Glutamatergic neuron (in vitro differentiated cells): Measurements from ENCODE around the gene CNKSR1. TPM values are rescaled to one million over a fixed set of nuclear protein-coding genes. Genes with fewer than 3 reads are reported as not detected.

Experiments used
- DNase-seq: peaks from one replicate; pipeline ENCODE4 v3.0.0; 2022
- H3K27ac Mint-ChIP-seq: one replicate; pipeline ENCODE4 v1.8.0; 2020; ENCODE audit warnings: mild to moderate bottlenecking, mixed read lengths, inconsistent platforms; ENCODE audit not compliant: unreplicated experiment
- H3K27me3 Mint-ChIP-seq: one replicate; pipeline ENCODE4 v1.8.0; 2020; ENCODE audit warnings: mild to moderate bottlenecking, moderate library complexity, mixed read lengths, inconsistent platforms; ENCODE audit not compliant: unreplicated experiment
- H3K36me3 Mint-ChIP-seq: one replicate; pipeline ENCODE4 v1.8.0; 2020; ENCODE audit warnings: mild to moderate bottlenecking, mixed read lengths, inconsistent platforms; ENCODE audit not compliant: unreplicated experiment
- H3K4me1 Mint-ChIP-seq: one replicate; pipeline ENCODE4 v1.8.0; 2020; ENCODE audit warnings: mild to moderate bottlenecking, low read depth, mixed read lengths, inconsistent platforms; ENCODE audit not compliant: unreplicated experiment
- H3K4me3 Mint-ChIP-seq: one replicate; pipeline ENCODE4 v1.8.0; 2020; ENCODE audit warnings: mild to moderate bottlenecking, mixed read lengths, inconsistent platforms; ENCODE audit not compliant: unreplicated experiment
- H3K9me3 Mint-ChIP-seq: one replicate; pipeline ENCODE4 v1.8.0; 2020; ENCODE audit warnings: mild to moderate bottlenecking, moderate library complexity, mixed read lengths, inconsistent platforms; ENCODE audit not compliant: unreplicated experiment
- long read RNA-seq: library from polyadenylated mRNA; unstranded; transcript quantifications from one replicate; pipeline ENCODE4 v2.0.0, GENCODE V29; 2020; ENCODE audit not compliant: unreplicated experiment
- total RNA-seq: library from RNA; stranded (reverse); fragmentation: NEBNext Ultra II Directional; extraction: Animal tissue kit (Norgen Biotek cat#: 25700); gene quantifications from one replicate; pipeline ENCODE4 v1.2.1, GENCODE V29; 2021; ENCODE audit not compliant: unreplicated experiment
- TF ChIP-seq, protein P1 (sequence below): fragments of 200-600 bp; sonication (generic); IDR thresholded peaks from one replicate; pipeline ENCODE4 v1.5.0; 2021; ENCODE audit not compliant: partially characterized antibody, unreplicated experiment

The CNKSR1 gene, protein sequence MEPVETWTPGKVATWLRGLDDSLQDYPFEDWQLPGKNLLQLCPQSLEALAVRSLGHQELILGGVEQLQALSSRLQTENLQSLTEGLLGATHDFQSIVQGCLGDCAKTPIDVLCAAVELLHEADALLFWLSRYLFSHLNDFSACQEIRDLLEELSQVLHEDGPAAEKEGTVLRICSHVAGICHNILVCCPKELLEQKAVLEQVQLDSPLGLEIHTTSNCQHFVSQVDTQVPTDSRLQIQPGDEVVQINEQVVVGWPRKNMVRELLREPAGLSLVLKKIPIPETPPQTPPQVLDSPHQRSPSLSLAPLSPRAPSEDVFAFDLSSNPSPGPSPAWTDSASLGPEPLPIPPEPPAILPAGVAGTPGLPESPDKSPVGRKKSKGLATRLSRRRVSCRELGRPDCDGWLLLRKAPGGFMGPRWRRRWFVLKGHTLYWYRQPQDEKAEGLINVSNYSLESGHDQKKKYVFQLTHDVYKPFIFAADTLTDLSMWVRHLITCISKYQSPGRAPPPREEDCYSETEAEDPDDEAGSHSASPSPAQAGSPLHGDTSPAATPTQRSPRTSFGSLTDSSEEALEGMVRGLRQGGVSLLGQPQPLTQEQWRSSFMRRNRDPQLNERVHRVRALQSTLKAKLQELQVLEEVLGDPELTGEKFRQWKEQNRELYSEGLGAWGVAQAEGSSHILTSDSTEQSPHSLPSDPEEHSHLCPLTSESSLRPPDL
- total RNA-seq = 9.9 TPM
- long read RNA-seq, partial matches to known transcripts = 2 of 2 reads
- long read RNA-seq, other reads (novel, unspliced or antisense) = 0 of 2 reads

DNA sequence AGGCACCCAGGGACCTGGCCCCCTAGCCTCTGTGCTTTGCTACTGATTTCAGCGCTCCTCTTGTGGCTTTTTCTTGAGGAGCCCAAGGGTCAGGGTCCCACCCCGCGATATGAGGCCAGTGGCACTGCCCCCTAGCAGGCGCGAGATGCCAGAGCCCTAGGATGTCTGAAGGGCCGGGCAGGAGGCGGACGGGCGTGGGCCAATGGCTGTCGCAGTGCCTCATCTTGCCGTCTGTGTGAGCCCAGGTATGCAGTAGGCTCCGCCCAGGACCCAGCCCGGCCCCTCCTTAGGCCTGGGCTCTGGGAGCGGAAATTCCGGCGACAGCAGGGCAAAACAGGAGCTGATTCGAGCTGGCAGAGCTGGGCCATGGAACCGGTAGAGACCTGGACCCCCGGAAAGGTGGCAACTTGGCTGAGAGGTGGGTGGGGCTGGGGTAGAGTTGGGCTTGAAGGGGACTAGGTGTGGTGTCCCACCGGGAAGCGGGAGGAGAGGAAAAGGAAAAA, at the start of gene CNKSR1:
Gene CNKSR1, plus strand, starts transcription at position 310 of the 503 bp plus-strand sequence. Its CDS starts 57 bp downstream, at position 367.
- H3K27ac Mint-ChIP-seq = no peak within 1 kb of the TSS
- no peak within 1 kb of the TSS for H3K4me3 Mint-ChIP-seq
- H3K9me3 Mint-ChIP-seq = no peaks in the 10 kb centered on the region
- H3K36me3 Mint-ChIP-seq = no peaks in the 10 kb centered on the region
- DNase-seq = no peak
- H3K27me3 Mint-ChIP-seq = no peaks in the 10 kb centered on the region
- peaks cover 3% of the 10 kb centered on the region for H3K4me1 Mint-ChIP-seq
- TF ChIP-seq, protein P1, sequence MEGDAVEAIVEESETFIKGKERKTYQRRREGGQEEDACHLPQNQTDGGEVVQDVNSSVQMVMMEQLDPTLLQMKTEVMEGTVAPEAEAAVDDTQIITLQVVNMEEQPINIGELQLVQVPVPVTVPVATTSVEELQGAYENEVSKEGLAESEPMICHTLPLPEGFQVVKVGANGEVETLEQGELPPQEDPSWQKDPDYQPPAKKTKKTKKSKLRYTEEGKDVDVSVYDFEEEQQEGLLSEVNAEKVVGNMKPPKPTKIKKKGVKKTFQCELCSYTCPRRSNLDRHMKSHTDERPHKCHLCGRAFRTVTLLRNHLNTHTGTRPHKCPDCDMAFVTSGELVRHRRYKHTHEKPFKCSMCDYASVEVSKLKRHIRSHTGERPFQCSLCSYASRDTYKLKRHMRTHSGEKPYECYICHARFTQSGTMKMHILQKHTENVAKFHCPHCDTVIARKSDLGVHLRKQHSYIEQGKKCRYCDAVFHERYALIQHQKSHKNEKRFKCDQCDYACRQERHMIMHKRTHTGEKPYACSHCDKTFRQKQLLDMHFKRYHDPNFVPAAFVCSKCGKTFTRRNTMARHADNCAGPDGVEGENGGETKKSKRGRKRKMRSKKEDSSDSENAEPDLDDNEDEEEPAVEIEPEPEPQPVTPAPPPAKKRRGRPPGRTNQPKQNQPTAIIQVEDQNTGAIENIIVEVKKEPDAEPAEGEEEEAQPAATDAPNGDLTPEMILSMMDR = no peak

DNA sequence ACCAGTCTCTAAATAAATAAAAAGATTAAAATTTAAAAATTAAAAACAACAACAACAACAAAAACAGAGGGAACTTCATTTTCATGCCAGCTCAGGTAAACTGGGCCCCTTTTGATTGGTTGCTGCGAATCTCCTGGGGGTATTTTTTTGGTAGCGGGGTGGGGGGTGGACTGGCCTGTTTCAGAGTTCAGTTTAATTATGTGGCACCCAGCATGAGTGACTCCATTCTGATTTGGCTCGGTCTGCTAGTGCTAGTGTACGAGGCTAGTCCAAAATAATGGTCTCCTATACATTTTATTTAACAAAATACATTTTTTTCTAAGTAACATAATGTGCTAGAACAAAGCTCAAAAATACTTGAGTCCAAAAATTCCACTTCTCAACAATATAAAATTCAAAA, 47.5 kb upstream of the CNKSR1 start:
- DNase-seq = no peak
- H3K4me3 Mint-ChIP-seq = no peak overlapping the region
- TF ChIP-seq, protein P1 = no peak
- no peaks in the 10 kb centered on the region for H3K36me3 Mint-ChIP-seq
- no peaks in the 10 kb centered on the region for H3K27me3 Mint-ChIP-seq
- H3K9me3 Mint-ChIP-seq = peaks cover 5% of the 10 kb centered on the region
- H3K4me1 Mint-ChIP-seq = peaks cover 6% of the 10 kb centered on the region
- no peak overlapping the region for H3K27ac Mint-ChIP-seq

DNA sequence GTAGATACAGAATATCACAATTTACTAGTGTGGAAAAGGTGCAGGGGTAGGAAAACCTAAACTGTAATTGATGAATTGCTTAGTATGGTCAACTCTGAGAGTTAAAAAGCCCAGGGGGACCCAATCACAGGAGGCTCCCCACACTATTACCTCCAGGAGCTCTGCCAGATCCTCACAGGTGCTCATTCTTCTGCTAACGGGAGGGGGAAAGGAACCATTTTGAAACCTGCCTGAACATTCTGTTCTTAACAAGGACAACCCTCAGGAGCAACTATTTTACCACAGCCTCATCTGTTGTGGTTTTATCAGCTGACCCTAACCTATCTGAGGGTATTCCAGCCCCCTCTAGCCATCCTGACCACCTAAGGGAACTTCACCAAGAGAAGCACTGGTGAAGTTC, 46.6 kb upstream of the CNKSR1 start:
- Mint-ChIP-seq H3K4me3 (no peak overlapping the region), H3K4me1 (peaks cover 6% of the 10 kb centered on the region), H3K36me3 (no peaks in the 10 kb centered on the region), H3K27ac (no peak overlapping the region), H3K27me3 (no peaks in the 10 kb centered on the region), H3K9me3 (peaks cover 5% of the 10 kb centered on the region)
- TF ChIP-seq, protein P1 = no peak
- DNase-seq = no peak

DNA sequence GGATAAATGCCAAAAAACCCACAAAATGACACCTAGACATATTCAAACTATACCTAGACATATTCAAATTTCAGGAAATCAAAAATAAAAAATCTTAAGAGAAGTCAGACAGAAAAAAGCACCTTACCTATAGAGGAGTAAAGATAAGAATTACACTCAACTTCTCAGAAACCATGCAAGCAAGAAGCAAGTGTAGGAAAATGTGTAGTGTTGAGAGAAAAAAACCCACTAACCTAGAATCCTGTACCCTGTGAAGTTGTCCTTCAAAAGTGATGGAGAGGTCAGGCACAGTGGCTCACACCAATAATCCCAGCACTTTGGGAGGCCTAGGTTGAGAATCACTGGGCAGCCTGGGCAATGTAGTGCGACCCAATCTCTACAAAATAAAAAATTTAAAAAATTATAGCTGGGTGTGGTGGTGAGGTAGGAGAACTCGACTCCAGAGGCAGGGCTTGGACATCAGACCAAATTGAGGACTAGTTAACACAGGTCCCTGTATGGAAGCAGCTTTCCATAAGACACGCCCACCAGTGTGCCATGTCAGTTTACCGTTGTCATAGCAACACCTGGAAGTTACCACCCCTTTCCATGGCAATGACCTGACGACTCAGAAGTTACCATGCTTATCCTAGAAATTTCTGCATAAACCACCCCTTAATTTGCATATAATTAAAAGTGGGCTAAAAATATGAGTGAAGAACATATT, 45.0 kb upstream of the CNKSR1 start:
- Mint-ChIP-seq H3K4me1 (peaks cover 6% of the 10 kb centered on the region), H3K27ac (no peak overlapping the region), H3K4me3 (no peak overlapping the region), H3K36me3 (no peaks in the 10 kb centered on the region), H3K9me3 (peaks cover 5% of the 10 kb centered on the region), H3K27me3 (no peaks in the 10 kb centered on the region)
- no peak for DNase-seq
- TF ChIP-seq, protein P1 = no peak
